Measurements from ENCODE around the gene CALHM2. TPM values are rescaled to one million over a fixed set of nuclear protein-coding genes. Genes with fewer than 3 reads are reported as not detected.

CALHM2 gene
- total and polyA plus RNA-seq, 5 donors from 2014 or later, result 26.1 to 72.4 (median 40.0) TPM

DNA sequence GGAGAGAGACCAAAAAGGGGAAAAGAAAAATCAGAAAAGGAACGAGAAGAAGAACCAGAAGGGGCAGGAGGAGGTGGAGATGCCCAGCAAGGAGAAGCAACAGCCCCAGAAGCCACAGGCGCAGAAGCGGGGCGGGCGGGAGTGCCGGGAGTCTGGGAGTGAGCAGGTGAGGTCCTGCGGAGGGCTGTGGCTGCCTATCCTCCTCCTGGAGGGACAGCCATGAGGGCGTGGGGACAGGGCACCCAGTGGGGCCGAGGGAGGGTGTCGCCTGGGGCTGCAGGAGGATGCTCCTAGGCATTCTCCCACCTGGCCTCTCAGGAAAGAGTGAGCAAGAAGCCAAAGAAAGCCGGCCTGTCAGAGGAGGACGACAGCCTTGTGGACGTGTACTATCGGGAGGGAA lies 11.8 kb downstream of the CALHM2 start:
- ATAC-seq (ENCODE audit: low read depth in 2 of 2) (no peak), DNase-seq (no peak)
- H3K4me1 Mint-ChIP-seq, result peaks cover 0 to 6% (median 5%) of the 10 kb centered on the region in 4 donors
- H3K4me1 ChIP-seq (ENCODE audit: control insufficient read depth, insufficient read depth, low read length, poor library complexity, severe bottlenecking), result no peaks in the 10 kb centered on the region
- H3K4me3 Mint-ChIP-seq, result peak overlapping the region in 1 of 4 donors; percentile 11
- no peak overlapping the region for H3K27ac Mint-ChIP-seq
- H3K36me3 ChIP-seq (ENCODE audit: control insufficient read depth, insufficient read depth, low read length), result peaks cover 77% of the 10 kb centered on the region
- H3K4me3 ChIP-seq (ENCODE audit: low read depth, low read length), result no peak overlapping the region
- H3K27me3 Mint-ChIP-seq, result no peaks in the 10 kb centered on the region
- peaks cover 50% of the 10 kb centered on the region for H3K36me3 Mint-ChIP-seq
- no peaks in the 10 kb centered on the region for H3K9me3 ChIP-seq (ENCODE audit: control insufficient read depth in 2 of 2, low read length in 2 of 2)
- no peaks in the 10 kb centered on the region for H3K9me3 Mint-ChIP-seq
- no peaks in the 10 kb centered on the region for H3K27me3 ChIP-seq (ENCODE audit: control insufficient read depth, insufficient read depth, low read length)
- H3K27ac ChIP-seq (ENCODE audit: insufficient read depth, low read length, poor library complexity, severe bottlenecking), result no peak overlapping the region

DNA sequence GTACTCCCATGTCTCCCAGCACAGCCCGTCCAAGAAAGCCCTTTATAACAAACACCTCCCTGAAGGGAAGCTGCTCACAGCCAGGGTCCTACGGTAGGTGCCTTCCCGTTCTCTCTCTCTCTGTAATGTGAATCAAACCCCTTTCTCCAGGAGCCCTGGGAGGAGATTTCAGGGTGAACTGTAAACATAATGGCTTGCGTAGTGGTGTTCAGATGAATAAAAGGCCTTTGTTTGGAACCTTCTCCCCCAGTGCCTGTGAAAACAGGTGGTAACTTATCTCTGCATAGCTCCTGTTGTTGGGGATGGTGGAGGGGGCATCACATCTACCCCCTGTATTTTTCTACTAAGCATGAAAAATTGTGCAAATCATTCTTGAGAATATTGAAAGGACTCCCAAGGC lies 12.4 kb downstream of the CALHM2 start:
- H3K4me3 Mint-ChIP-seq, result no peak overlapping the region
- H3K27ac Mint-ChIP-seq, result peak overlapping the region in 1 of 3 donors; percentile 14
- H3K4me1 Mint-ChIP-seq, result peaks cover 0 to 2% (median 1%) of the 10 kb centered on the region in 4 donors
- H3K36me3 Mint-ChIP-seq, result peaks cover 47% of the 10 kb centered on the region
- Histone ChIP-seq H3K27me3 (ENCODE audit: control insufficient read depth, insufficient read depth, low read length) (no peaks in the 10 kb centered on the region), H3K27ac (ENCODE audit: insufficient read depth, low read length, poor library complexity, severe bottlenecking) (no peak overlapping the region), H3K9me3 (ENCODE audit: control insufficient read depth in 2 of 2, low read length in 2 of 2) (no peaks in the 10 kb centered on the region), H3K36me3 (ENCODE audit: control insufficient read depth, insufficient read depth, low read length) (peaks cover 71% of the 10 kb centered on the region), H3K4me1 (ENCODE audit: control insufficient read depth, insufficient read depth, low read length, poor library complexity, severe bottlenecking) (no peaks in the 10 kb centered on the region), H3K4me3 (ENCODE audit: low read depth, low read length) (no peak overlapping the region)
- no peaks in the 10 kb centered on the region for H3K27me3 Mint-ChIP-seq
- H3K9me3 Mint-ChIP-seq, result no peaks in the 10 kb centered on the region
- ATAC-seq (ENCODE audit: low read depth in 2 of 2), result no peak
- no peak for DNase-seq

DNA sequence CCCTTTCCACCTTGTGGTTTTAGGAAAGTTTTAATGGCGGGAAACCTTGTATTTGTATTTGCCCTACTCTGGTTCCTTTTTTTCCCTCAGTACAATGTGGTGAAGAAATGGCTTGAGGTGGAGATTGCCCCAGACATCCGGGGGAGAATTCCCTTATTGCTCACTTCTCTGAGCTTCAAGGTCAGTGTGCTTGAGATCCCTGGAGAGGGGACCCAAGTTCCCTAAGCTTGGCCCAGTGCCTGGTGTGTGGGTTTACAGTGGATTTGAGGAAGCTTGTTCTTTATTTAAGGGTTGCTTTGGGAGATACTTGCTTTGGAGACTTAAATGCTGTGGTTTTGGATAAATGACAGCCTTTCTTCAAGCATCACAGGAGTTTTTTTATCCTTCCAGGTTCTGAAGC lies 18.3 kb downstream of the CALHM2 start:
- H3K36me3 ChIP-seq (ENCODE audit: control insufficient read depth, insufficient read depth, low read length), result peaks cover 41% of the 10 kb centered on the region

GRCh38 chr10:103431902-103432301 lies 20.3 kb downstream of the CALHM2 start:
- Mint-ChIP-seq H3K9me3 (no peaks in the 10 kb centered on the region), H3K27me3 (no peaks in the 10 kb centered on the region), H3K4me3 (no peak overlapping the region), H3K4me1 (peaks cover 0 to 24% (median 13%) of the 10 kb centered on the region in 4 donors), H3K27ac (no peak overlapping the region), H3K36me3 (peaks cover 44% of the 10 kb centered on the region)
- Histone ChIP-seq H3K27me3 (ENCODE audit: control insufficient read depth, insufficient read depth, low read length) (no peaks in the 10 kb centered on the region), H3K4me1 (ENCODE audit: control insufficient read depth, insufficient read depth, low read length, poor library complexity, severe bottlenecking) (peaks cover 4% of the 10 kb centered on the region), H3K27ac (ENCODE audit: insufficient read depth, low read length, poor library complexity, severe bottlenecking) (no peak overlapping the region), H3K36me3 (ENCODE audit: control insufficient read depth, insufficient read depth, low read length) (peaks cover 38% of the 10 kb centered on the region), H3K9me3 (ENCODE audit: control insufficient read depth in 2 of 2, low read length in 2 of 2) (no peaks in the 10 kb centered on the region), H3K4me3 (ENCODE audit: low read depth, low read length) (no peak overlapping the region)
- ATAC-seq (ENCODE audit: low read depth in 2 of 2) (no peak), DNase-seq (no peak)

More for the DNA sequence above, 18.3 kb downstream of the CALHM2 start:
- H3K9me3 ChIP-seq (ENCODE audit: control insufficient read depth in 2 of 2, low read length in 2 of 2), result no peaks in the 10 kb centered on the region
- ATAC-seq (ENCODE audit: low read depth in 2 of 2), result no peak
- H3K27me3 ChIP-seq (ENCODE audit: control insufficient read depth, insufficient read depth, low read length), result no peaks in the 10 kb centered on the region
- peaks cover 4% of the 10 kb centered on the region for H3K4me1 ChIP-seq (ENCODE audit: control insufficient read depth, insufficient read depth, low read length, poor library complexity, severe bottlenecking)
- no peak overlapping the region for H3K4me3 ChIP-seq (ENCODE audit: low read depth, low read length)
- Mint-ChIP-seq H3K36me3 (peaks cover 42% of the 10 kb centered on the region), H3K9me3 (no peaks in the 10 kb centered on the region), H3K27ac (no peak overlapping the region), H3K4me3 (no peak overlapping the region), H3K27me3 (no peaks in the 10 kb centered on the region), H3K4me1 (peaks cover 0 to 17% (median 7%) of the 10 kb centered on the region in 4 donors)
- no peak for DNase-seq
- no peak overlapping the region for H3K27ac ChIP-seq (ENCODE audit: insufficient read depth, low read length, poor library complexity, severe bottlenecking)

DNA sequence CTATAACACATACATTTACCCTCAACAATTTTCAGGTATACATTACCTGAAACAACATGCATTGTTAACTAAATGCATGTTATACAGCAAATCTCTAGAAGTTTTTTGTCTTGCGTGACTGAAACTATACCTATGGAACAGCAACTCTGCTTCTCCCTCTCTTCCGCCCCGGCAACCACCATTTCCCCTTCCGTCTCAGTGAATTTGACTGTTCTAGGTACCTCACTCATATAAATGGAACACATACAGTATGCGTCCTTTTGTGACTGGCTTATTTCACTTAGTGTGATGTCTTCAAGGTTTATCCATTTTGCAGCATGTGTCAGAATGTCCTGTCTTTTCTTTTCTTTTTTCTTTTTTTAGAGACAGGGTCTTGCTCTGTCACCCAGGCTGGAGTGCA lies 22.5 kb downstream of the CALHM2 start:
- H3K4me3 ChIP-seq (ENCODE audit: low read depth, low read length), result peak overlapping the region; percentile 3
- Mint-ChIP-seq H3K27me3 (no peaks in the 10 kb centered on the region), H3K4me3 (peak overlapping the region in 1 of 4 donors; percentile 42), H3K4me1 (peaks cover 0 to 24% (median 13%) of the 10 kb centered on the region in 4 donors), H3K36me3 (peaks cover 44% of the 10 kb centered on the region), H3K27ac (peak overlapping the region in 2 of 3 donors; percentile 44 to 80), H3K9me3 (no peaks in the 10 kb centered on the region)
- H3K27me3 ChIP-seq (ENCODE audit: control insufficient read depth, insufficient read depth, low read length), result no peaks in the 10 kb centered on the region
- peaks cover 46% of the 10 kb centered on the region for H3K36me3 ChIP-seq (ENCODE audit: control insufficient read depth, insufficient read depth, low read length)
- DNase-seq (peak in 1 of 3 donors; percentile 65), ATAC-seq (ENCODE audit: low read depth in 2 of 2) (peak in 1 of 2 donors; percentile 48)
- H3K27ac ChIP-seq (ENCODE audit: insufficient read depth, low read length, poor library complexity, severe bottlenecking), result no peak overlapping the region
- H3K4me1 ChIP-seq (ENCODE audit: control insufficient read depth, insufficient read depth, low read length, poor library complexity, severe bottlenecking), result peaks cover 4% of the 10 kb centered on the region
- no peaks in the 10 kb centered on the region for H3K9me3 ChIP-seq (ENCODE audit: control insufficient read depth in 2 of 2, low read length in 2 of 2)

DNA sequence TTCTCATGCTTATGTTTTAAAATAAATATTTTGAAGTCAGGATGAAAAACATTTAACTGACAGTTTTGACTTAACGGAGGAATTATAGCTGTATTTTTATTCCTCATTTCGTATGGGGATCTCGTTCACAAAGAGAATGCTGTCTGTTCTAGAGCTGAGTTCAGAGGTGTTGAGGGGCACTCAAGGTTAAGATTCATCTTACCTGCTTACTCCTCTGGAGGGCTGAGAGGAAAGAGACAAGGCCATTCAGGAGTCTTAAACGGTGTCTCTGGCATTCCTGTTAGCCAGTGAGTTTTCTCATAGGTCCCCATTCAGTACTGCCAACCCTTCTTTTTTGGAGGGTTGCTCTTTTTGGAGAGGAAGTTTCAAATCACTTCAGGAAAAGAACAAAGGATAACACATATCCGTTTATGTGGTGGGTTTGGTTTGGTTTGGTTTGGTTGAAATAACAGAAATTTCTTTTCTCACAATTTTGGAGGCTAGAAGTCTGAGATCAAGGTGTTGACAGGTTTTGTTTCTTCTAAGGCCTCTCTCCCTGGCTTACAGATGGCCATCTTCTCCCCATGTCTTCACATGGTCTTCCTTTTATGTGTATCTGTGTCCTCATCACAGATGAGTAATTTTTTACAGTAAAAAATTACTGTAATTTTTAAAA lies 23.1 kb downstream of the CALHM2 start:
- DNase-seq (peak in 1 of 3 donors; percentile 21), ATAC-seq (ENCODE audit: low read depth in 2 of 2) (no peak)
- Histone ChIP-seq H3K36me3 (ENCODE audit: control insufficient read depth, insufficient read depth, low read length) (peaks cover 46% of the 10 kb centered on the region), H3K27ac (ENCODE audit: insufficient read depth, low read length, poor library complexity, severe bottlenecking) (no peak overlapping the region), H3K4me1 (ENCODE audit: control insufficient read depth, insufficient read depth, low read length, poor library complexity, severe bottlenecking) (peaks cover 4% of the 10 kb centered on the region), H3K9me3 (ENCODE audit: control insufficient read depth in 2 of 2, low read length in 2 of 2) (no peaks in the 10 kb centered on the region), H3K27me3 (ENCODE audit: control insufficient read depth, insufficient read depth, low read length) (no peaks in the 10 kb centered on the region), H3K4me3 (ENCODE audit: low read depth, low read length) (peak overlapping the region; percentile 3)
- Mint-ChIP-seq H3K27ac (peak overlapping the region in 2 of 3 donors; percentile 57 to 80), H3K27me3 (no peaks in the 10 kb centered on the region), H3K36me3 (peaks cover 49% of the 10 kb centered on the region), H3K9me3 (no peaks in the 10 kb centered on the region), H3K4me1 (peaks cover 0 to 24% (median 15%) of the 10 kb centered on the region in 4 donors), H3K4me3 (peak overlapping the region in 1 of 4 donors; percentile 42)

GRCh38 chr10:103427866-103428265 lies 24.3 kb downstream of the CALHM2 start:
- Mint-ChIP-seq H3K4me1 (peaks cover 0 to 26% (median 15%) of the 10 kb centered on the region in 4 donors), H3K27ac (no peak overlapping the region)

DNA sequence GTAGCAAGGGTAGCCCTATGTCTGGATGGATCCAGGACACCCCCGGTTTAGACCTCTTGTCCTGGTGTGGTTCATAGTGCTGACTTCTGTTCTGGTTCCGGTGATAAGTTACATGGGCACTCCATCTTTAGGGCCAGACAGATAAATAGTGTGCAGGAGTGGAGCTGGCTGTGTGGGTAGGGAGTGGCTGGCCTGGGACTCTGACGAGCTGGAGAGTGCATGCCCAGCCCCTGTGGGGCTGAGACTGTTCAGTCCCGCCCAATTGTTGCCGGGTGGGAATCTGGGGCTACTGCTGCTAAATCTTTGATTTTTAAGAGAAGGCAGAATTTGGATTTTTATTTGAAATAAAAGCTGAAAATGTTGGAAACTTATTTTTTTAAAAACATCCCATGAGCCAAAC lies 28.4 kb downstream of the CALHM2 start:
- no peaks in the 10 kb centered on the region for H3K9me3 Mint-ChIP-seq
- Histone ChIP-seq H3K9me3 (ENCODE audit: control insufficient read depth in 2 of 2, low read length in 2 of 2) (no peaks in the 10 kb centered on the region), H3K36me3 (ENCODE audit: control insufficient read depth, insufficient read depth, low read length) (peaks cover 80% of the 10 kb centered on the region), H3K4me1 (ENCODE audit: control insufficient read depth, insufficient read depth, low read length, poor library complexity, severe bottlenecking) (no peaks in the 10 kb centered on the region), H3K27me3 (ENCODE audit: control insufficient read depth, insufficient read depth, low read length) (no peaks in the 10 kb centered on the region), H3K27ac (ENCODE audit: insufficient read depth, low read length, poor library complexity, severe bottlenecking) (no peak overlapping the region), H3K4me3 (ENCODE audit: low read depth, low read length) (no peak overlapping the region)
- peaks cover 62% of the 10 kb centered on the region for H3K36me3 Mint-ChIP-seq
- no peak overlapping the region for H3K4me3 Mint-ChIP-seq
- no peaks in the 10 kb centered on the region for H3K27me3 Mint-ChIP-seq
- H3K4me1 Mint-ChIP-seq, result peaks cover 0 to 10% (median 8%) of the 10 kb centered on the region in 4 donors
- ATAC-seq (ENCODE audit: low read depth in 2 of 2) (no peak), DNase-seq (no peak)
- H3K27ac Mint-ChIP-seq, result peak overlapping the region in 1 of 3 donors; percentile 66

More at GRCh38 chr10:103427866-103428265, 24.3 kb downstream of the CALHM2 start:
- H3K4me3 ChIP-seq (ENCODE audit: low read depth, low read length), result no peak overlapping the region
- Mint-ChIP-seq H3K36me3 (peaks cover 55% of the 10 kb centered on the region), H3K9me3 (no peaks in the 10 kb centered on the region), H3K27me3 (no peaks in the 10 kb centered on the region), H3K4me3 (no peak overlapping the region)
- no peaks in the 10 kb centered on the region for H3K9me3 ChIP-seq (ENCODE audit: control insufficient read depth in 2 of 2, low read length in 2 of 2)
- peaks cover 51% of the 10 kb centered on the region for H3K36me3 ChIP-seq (ENCODE audit: control insufficient read depth, insufficient read depth, low read length)
- H3K27ac ChIP-seq (ENCODE audit: insufficient read depth, low read length, poor library complexity, severe bottlenecking), result no peak overlapping the region
- H3K4me1 ChIP-seq (ENCODE audit: control insufficient read depth, insufficient read depth, low read length, poor library complexity, severe bottlenecking), result peaks cover 4% of the 10 kb centered on the region
- ATAC-seq (ENCODE audit: low read depth in 2 of 2), result no peak
- H3K27me3 ChIP-seq (ENCODE audit: control insufficient read depth, insufficient read depth, low read length), result no peaks in the 10 kb centered on the region
- no peak for DNase-seq

Measured in CD4-positive, CD25-positive, alpha-beta regulatory T cell (primary cell).